HG02938 (cell line): ENCODE measurements around the gene SETD2.

Experiments used
- ATAC-seq: cut with Tn5 transposase; IDR thresholded peaks from one replicate; pipeline ENCODE4 v1.9.1; 2021; ENCODE audit warnings: mild to moderate bottlenecking, moderate library complexity; ENCODE audit not compliant: unreplicated experiment

SETD2 gene

DNA sequence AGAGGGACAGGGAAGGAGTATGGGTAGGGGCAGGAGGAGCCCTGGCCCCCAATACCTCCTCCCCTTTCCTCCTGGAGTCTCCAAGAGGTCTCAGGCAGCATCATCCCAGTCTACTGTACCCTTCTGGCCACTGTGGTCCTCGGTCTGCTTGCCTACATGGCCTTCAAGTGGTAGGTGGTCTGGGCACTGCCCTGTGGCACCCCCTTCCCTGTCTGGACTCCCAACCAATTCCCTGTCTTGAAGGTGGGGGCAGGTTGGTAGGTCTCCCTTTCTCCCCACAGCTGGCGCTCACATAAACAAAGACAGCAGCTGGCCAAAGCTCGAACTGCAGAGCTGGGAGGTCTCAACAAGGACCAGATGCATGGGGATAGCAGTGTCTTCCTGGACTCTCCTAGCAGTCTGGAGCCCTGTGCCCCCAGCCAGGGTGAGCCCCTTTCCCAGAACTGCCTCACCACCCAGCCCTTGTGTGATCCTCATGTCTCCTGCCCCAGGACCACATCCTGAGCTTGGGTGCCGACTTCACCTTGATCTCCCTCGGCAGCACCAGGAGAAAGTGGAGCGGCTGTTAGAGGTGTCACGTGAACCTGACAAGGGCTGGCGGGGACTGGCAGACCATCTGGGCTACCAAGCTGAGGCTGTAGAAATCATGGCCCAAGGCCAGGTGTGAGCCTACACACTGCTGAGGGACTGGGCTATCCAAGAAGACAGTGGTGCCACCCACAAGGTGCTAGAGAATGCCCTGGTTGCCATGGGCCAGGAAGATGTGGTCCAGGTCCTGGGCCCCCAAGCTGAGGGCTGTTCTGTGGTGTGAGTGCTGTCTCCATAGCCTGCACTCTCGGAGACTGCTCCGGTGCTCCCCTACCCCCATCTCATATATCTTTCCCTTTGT lies 151.3 kb downstream of the SETD2 start:
- ATAC-seq = no peak

DNA sequence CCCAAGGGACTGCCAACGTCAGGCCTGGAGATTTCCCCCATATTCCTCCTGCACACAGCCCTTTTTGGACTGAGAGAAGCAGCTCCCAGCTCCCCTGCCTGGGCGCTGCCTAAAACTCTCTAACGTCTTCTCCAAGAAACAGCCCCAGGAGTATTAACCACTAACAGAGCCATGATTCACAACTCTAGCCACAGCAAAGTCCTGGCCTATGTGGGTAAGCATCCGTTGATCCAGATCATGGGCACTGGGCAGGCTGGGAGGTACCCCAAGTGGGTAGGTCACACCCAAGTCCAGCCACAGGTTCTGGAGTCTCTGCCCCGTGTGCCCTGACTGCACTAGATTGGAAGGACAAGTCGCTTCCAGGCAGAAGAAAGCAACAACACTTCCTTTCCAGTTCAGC lies 152.5 kb downstream of the SETD2 start:
- no peak for ATAC-seq

DNA sequence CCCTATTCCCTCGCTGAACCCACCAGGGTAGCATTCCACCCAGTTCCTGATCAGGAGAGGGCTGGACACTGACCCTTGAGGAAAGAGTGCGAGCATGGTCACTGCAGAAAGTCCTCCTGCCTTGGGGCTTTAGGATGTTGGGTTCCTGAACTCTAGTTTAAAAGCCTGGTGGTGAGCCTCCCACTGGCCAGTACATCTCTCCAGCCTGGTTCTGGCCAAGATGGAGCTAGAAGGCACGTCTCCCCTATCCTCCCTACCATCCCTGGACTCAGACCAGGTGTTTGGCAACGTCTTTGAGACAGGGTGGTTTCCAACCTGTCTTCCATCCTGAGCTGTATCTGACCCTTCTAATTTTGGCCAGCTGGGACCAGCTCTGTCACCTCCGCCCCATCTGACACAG lies 153.0 kb downstream of the SETD2 start:
- ATAC-seq = no peak

DNA sequence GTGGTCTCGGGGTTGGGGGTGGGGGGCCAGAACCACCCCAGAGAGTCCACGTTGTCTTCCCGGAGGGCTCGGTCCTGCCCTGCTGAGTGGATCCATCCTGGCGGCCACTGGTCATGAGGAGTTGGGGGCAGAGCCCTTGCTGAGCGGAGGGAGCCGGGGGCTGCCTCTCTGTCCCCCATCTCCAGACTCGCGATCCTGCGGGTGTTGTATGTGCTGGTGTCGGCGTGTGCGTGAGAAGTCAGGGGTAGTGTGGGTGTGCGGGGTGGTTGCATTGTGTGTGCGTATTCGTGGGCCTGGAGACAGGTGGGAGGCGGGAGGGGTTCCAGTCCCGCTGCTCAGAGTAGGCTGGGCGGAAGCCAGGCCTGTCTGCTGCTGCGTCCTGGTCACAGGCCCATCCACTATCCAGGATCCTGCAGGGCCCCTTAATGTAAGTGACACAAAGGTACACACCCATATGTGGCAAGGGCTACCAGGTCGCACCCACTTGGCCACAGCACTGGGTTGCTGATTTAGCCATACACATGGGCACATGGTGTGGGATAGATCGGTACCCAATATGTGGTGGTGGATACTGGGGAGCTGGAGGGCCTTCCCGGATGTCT lies 153.7 kb downstream of the SETD2 start:
- no peak for ATAC-seq

DNA sequence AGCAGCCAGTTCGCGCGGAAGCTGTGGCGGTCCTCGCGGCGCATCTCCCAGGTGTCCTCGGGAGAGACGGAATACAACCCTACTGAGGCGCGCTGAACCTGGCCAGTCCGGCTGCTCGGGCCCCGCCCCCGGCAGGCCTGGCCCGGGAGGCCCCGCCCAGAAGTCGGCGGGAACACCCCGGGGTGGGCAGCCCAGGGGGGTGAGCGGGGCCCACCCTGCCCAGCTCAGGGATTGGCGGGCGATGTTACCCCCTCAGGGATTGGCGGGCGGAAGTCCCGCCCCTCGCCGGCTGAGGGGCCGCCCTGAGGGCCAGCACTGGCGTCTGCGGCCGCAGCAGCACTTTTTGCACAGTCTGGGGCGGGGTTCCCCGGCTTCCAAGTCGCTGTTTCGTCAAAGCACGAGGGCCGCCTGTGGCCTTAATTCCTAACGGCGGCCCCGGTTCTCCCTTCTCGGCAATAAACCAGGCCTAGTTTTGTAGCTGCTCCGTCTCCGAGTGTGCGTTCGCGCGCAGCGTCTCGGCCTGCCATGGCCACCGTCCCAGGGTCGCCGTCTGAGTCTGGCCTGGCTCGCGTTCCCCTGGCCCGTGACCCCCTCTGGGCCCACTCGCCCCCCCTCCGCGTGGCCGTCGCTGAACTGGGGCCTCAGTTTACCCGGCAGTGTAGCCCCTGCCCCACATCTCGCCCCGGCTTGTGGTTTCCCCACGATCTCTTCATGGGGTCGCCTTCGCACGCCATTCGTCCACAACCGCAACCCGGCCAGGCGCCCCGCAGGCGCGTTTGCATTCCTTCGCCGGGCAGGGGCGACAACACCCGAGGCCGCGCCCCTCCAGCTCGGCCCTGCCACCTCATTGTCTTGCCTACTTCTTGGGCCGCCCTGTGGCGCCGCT lies 154.4 kb downstream of the SETD2 start:
- peak; percentile 74 for ATAC-seq

DNA sequence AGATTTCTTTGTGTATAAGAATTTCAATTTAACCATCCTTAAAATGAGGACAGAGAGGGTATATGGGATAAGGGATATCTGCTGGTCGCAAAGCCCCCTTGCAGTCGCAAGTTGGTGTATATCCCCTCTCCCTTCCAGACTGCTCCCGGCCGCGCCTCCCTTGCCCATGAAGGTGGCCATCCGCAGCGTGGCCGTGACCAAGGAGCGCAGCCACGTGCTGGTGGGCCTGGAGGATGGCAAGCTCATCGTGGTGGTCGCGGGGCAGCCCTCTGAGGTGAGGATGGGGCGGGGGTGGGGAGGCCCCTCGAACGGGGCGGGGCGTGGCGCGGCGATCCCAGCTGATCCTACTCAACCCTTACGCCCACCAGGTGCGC lies 155.1 kb downstream of the SETD2 start:
- ATAC-seq = no peak

DNA sequence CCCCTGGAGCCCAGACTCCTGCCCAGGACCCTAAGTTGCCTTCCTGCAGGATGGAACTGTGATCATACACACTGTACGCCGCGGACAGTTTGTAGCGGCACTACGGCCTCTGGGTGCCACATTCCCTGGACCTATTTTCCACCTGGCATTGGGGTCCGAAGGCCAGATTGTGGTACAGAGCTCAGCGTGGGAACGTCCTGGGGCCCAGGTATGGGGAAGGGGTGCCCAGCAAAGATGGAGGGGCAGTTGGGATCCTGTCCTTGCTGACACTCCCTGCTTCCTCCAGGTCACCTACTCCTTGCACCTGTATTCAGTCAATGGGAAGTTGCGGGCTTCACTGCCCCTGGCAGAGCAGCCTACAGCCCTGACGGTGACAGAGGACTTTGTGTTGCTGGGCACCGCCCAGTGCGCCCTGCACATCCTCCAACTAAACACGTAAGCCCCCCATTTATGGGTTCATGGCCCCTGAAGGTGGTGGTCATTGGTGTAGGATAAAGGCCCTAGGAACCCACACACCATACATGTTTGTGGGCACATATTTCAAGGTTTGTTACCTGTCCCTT lies 155.6 kb downstream of the SETD2 start:
- ATAC-seq = no peak

DNA sequence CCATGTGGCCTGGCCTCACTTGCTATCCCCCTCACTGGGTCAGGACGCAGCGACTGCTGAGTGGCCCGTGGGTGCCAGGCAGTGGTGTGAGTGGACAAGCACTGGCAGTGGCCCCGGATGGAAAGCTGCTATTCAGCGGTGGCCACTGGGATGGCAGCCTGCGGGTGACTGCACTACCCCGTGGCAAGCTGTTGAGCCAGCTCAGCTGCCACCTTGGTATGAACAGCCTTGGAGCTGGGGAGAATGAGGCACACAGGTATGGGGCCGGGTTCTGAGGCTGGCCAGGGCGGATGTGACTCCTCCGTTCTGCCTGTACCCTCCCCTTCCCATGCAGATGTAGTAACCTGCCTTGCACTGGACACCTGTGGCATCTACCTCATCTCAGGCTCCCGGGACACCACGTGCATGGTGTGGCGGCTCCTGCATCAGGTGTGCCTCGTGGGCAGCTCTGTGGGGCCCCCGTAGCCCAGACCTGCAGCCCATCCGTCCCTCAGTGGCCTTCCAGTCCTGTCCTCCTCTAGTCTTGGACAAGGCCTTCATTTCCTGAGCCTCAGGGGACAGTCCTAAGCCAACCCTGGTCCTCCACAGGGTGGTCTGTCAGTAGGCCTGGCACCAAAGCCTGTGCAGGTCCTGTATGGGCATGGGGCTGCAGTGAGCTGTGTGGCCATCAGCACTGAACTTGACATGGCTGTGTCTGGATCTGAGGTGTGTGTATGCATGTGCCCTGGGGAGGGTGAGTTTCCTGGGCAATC lies 156.3 kb downstream of the SETD2 start:
- no peak for ATAC-seq

DNA sequence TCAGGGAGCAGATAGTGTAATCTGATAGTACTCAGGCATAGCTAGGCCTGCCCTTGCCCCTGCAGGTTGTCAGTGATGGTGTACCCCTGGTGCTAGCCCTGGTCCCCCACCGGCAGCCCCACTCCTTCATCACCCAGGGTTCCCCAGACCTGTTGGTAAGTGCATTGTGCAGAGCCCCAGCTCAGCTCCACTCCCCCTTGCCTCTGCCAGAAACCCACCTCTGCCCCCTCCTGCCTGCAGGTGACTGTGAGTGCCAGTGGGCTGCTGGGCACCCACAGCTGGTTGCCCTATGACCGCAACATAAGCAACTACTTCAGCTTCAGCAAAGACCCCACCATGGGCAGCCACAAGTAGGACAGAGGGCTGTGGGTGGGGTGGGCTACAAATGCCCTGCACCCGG lies 156.9 kb downstream of the SETD2 start:
- ATAC-seq = no peak

DNA sequence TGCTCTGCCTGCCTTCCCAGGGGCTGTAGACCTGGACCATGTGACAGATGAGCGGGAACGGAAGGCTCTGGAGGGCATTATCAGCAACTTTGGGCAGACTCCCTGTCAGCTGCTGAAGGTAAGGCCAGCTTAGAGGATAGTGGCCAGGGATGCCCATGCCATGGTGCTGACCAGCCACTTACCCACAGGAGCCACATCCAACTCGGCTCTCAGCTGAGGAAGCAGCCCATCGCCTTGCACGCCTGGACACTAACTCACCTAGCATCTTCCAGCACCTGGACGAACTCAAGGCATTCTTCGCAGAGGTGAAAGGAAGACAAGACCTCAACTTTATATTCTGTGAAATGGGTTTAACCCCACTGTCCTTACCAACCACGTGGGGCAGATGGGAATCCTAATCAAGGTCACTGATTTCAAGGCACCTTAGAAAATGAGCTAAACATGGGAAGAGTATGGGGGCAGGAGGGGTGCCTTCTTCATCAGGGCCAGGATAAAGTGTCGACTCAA lies 157.7 kb downstream of the SETD2 start:
- ATAC-seq = no peak

DNA sequence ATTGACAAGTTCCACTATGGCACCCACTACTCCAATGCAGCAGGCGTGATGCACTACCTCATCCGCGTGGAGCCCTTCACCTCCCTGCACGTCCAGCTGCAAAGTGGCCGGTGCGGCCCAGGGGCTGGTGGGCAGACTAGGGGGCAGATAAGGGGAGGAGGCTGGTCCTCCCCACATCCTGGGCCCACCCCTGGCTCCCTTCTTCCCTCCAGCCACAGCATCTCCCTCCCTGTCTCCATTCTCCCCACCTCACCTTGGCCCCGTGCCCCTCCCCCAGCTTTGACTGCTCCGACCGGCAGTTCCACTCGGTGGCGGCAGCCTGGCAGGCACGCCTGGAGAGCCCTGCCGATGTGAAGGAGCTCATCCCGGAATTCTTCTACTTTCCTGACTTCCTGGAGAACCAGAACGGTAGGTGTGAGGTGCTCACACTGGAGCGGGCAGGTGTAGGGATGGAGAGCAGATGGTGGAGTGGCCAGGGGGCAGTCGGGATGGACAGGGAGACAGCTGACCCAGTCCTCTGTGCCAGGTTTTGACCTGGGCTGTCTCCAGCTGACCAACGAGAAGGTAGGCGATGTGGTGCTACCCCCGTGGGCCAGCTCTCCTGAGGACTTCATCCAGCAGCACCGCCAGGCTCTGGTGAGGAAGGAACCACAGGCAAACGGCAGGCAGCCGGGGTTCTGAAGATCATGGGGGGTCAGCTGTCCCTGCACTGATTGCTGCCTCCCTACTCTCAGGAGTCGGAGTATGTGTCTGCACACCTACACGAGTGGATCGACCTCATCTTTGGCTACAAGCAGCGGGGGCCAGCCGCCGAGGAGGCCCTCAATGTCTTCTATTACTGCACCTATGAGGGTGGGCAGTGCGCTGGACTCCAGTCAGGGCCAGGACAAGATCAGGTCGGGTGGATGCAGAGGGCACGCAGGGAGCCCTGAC lies 158.4 kb downstream of the SETD2 start:
- no peak for ATAC-seq

DNA sequence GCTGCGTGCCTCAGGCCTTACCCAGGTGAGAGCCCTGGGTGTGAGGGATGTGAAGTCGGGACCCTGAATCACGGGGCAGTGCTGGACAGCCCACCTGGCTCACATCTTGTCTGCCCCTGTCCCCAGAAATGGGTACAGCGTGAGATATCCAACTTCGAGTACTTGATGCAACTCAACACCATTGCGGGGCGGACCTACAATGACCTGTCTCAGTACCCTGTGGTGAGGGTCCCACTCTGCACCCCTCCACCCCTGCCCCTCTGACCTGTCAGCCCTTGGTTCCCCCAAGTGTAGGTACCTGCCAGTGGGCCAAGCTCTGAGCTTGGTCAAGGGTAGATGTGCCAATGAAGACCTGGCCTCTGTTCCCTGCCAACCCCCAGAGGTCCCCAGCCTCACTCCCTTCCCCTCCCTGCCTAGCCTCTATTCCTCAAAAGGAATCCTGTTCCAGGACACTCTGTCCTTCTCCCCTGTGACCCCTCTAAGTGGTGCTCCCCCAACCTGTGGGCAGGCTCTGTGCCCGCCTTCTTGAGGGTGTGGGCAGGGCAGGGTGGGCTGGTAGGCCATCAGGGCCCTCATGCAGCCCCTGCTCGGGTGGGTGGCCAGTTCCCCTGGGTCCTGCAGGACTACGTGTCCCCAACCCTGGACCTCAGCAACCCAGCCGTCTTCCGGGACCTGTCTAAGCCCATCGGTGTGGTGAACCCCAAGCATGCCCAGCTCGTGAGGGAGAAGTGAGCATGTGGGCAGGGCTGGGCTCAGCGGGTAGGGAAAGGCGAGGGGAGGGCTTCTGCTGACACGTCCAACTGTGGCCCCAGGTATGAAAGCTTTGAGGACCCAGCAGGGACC lies 159.3 kb downstream of the SETD2 start:
- no peak for ATAC-seq

DNA sequence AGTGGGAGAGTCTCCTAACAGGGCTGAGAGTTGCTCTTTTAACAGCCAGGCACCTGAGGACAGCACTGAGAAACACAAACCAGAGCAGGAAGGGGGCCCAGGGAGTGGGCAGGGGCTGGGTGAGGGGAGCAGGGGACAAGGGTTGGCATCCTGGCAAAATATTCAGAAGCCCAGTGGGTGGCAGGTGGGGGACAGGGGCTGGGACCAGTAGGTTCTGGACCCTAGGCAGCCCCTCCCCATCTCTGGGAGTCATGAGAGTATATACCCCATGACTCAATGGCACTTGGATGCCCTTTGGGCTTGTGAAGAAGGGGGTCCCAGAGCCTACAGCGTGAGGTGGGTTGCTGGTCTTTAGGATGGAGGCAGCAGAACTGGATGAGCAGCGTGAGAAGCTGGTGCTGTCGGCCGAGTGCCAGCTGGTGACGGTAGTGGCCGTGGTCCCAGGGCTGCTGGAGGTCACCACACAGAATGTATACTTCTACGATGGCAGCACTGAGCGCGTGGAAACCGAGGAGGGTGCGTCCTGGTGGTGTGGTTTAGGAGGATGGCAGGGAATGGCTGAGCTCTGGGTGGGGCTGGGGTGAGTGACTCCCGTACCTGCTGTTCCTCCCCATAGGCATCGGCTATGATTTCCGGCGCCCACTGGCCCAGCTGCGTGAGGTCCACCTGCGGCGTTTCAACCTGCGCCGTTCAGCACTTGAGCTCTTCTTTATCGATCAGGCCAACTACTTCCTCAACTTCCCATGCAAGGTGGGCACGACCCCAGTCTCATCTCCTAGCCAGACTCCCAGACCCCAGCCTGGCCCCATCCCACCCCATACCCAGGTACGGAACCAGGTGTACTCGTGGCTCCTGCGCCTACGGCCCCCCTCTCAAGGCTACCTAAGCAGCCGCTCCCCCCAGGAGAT lies 160.2 kb downstream of the SETD2 start:
- no peak for ATAC-seq

DNA sequence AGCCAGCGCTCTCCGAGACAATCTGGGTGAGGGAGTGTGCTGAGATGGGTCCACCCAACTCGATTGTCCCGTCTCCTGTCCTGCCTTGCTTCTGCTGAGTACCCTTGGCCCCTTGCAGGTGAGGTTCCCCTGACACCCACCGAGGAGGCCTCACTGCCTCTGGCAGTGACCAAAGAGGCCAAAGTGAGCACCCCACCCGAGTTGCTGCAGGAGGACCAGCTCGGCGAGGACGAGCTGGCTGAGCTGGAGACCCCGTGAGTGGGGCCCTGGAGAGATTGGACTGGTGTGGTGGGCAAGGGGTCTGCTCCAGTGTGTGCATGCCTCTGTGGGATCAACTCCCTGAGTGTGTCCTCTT lies 160.9 kb downstream of the SETD2 start:
- no peak for ATAC-seq

DNA sequence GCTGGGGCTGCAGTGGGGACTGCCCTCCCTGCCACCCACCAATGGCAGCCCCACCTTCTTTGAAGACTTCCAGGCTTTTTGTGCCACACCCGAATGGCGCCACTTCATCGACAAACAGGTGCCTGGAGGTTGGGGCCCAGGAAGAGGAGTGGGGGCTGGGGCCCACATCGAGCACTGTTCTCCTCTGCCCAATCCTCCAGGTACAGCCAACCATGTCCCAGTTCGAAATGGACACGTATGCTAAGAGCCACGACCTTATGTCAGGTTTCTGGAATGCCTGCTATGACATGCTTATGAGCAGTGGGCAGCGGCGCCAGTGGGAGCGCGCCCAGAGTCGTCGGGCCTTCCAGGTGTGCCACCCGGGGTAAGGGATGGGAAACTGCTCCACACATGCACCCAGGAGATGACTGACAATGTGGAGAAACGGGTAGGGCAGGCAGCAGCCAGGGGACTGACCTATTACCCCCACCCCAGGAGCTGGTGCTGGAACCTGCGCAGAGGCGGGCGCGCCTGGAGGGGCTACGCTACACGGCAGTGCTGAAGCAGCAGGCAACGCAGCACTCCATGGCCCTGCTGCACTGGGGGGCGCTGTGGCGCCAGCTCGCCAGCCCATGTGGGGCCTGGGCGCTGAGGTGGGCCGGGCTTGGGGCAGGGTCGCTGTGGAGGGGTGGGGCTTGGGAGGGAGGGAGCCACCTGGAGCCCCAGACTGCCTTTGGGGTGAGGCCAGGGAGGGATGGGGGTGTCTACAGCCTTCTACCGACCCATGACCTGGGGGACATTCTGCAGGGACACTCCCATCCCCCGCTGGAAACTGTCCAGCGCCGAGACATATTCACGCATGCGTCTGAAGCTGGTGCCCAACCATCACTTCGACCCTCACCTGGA lies 161.5 kb downstream of the SETD2 start:
- no peak for ATAC-seq

DNA sequence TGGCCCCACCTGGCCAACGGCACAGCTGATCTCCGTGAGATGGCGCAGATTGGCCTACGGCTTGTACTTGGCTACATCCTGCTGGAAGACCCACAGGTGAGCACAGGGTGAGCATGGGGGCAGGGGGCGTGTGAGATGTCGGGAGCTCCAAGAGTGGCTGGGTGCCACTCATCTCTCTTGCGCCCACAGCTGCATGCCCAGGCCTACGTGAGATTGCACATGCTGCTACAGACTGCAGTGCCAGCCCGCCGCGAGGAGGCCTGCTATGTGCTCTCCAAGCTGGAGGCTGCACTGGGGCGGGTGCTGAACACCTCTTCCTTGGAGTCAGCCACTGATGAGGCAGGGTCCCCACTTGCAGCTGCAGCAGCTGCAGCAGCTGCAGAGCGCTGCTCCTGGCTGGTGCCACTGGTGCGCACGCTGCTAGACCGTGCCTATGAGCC lies 162.2 kb downstream of the SETD2 start:
- no peak for ATAC-seq
